IPS DF 6.9 (cell line): ENCODE results near the gene SLC29A1.
"Not testable (repeated sequence)": the region's sequence is repeated elsewhere in the genome, so short reads cannot be mapped to it uniquely, and the experiment has no call there.

Experiments
- DNase-seq: peaks from one replicate; pipeline ENCODE4 v3.0.0-alpha.2; 2013; ENCODE audit warnings: low read depth, low spot score
- H3K27ac ChIP-seq: one replicate; pipeline ENCODE4 v1.5.1; 2013; ENCODE audit warnings: low read length, control low read depth
- H3K27me3 ChIP-seq: 2 replicates; pipeline ENCODE4 v1.6.1; 2013; ENCODE audit warnings: mild to moderate bottlenecking, low read length; ENCODE audit not compliant: control insufficient read depth, insufficient read depth
- H3K36me3 ChIP-seq: 2 replicates; pipeline ENCODE4 v1.6.1; 2013; ENCODE audit warnings: low read length; ENCODE audit not compliant: control insufficient read depth, insufficient read depth
- H3K4me1 ChIP-seq: 2 replicates; pipeline ENCODE4 v1.6.1; 2013; ENCODE audit warnings: low read length; ENCODE audit not compliant: control insufficient read depth, insufficient read depth
- H3K4me3 ChIP-seq: 2 replicates; pipeline ENCODE4 v1.5.1; 2013; ENCODE audit warnings: mild to moderate bottlenecking, low read length
- H3K9me3 ChIP-seq: 2 replicates; pipeline ENCODE4 v1.6.1; 2013; ENCODE audit warnings: low read length, inconsistent platforms; ENCODE audit not compliant: control insufficient read depth, insufficient read depth
- WGBS: extraction: QIAGEN DNeasy Blood & Tissue Kit; methylation state at CpG from one replicate; pipeline ENCODE4 v1.1.7; 2013; ENCODE audit warnings: mixed read lengths, missing lambda C conversion rate; ENCODE audit not compliant: insufficient read length, insufficient coverage; 5-methylcytosine and 5-hydroxymethylcytosine counted together

The SLC29A1 gene

GRCh38 chr6:44181784-44182183 lies 41.6 kb upstream of the SLC29A1 start:
- not testable (repeated sequence) for H3K27ac ChIP-seq, DNase-seq, H3K4me1 ChIP-seq, H3K36me3 ChIP-seq, H3K27me3 ChIP-seq, H3K4me3 ChIP-seq, H3K9me3 ChIP-seq

DNA sequence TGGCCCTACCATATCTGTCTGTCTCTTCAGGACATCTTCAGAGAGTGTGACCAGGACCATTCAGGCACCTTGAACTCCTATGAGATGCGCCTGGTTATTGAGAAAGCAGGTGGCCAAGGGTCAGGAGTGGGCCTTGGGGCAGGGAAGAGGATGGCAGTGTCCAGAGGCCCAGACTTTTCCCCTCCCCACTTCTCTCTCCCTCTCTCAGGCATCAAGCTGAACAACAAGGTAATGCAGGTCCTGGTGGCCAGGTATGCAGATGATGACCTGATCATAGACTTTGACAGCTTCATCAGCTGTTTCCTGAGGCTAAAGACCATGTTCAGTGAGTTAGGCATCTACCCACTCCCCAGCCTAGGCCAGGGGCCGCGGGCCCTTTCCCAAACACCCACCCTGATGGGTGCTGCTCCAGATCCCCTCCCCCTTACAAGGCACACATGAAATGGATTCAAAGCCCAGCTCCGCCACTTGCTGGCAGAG lies 40.4 kb upstream of the SLC29A1 start:
- no peak overlapping the region for H3K27ac ChIP-seq
- DNase-seq: no peak
- H3K36me3 ChIP-seq: no peaks in the 10 kb centered on the region; the same call in 1 of the 2 replicates
- no peaks in the 10 kb centered on the region for H3K9me3 ChIP-seq
- H3K27me3 ChIP-seq: no peaks in the 10 kb centered on the region
- no CpG with 5 or more reads among the region's 4 CpGs for WGBS
- H3K4me3 ChIP-seq: no peak overlapping the region
- H3K4me1 ChIP-seq: peaks cover 3% of the 10 kb centered on the region; the same call in 1 of the 2 replicates

DNA sequence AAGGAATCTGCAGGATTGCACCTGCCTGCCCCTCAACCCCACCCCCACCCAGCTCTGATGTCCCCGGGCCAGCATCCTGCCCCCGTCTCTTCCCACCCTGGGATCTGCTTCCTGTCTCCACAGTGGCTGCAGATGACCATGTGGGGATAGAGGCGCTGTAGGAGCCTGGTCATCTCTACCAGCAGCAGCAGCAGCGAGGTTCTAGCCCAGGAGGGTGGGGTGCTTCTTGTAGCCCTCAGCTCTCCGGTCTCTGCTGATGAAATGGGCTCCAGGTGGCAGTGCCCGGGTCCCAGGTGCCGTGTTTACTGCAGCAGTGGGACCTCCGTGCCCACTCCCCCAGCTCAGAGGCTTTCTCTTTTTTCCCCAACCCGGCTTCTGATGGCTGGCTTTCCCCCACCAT lies 39.6 kb upstream of the SLC29A1 start:
- H3K9me3 ChIP-seq: no peaks in the 10 kb centered on the region
- H3K4me1 ChIP-seq: peaks cover 3% of the 10 kb centered on the region; the same call in 1 of the 2 replicates
- no peak overlapping the region for H3K27ac ChIP-seq
- DNase-seq: no peak
- WGBS: no CpG with 5 or more reads among the region's 9 CpGs
- H3K4me3 ChIP-seq: no peak overlapping the region
- H3K36me3 ChIP-seq: no peaks in the 10 kb centered on the region; the same call in 1 of the 2 replicates
- H3K27me3 ChIP-seq: no peaks in the 10 kb centered on the region

- DNase-seq: not testable (repeated sequence)
- no CpG with 5 or more reads among the region's 7 CpGs for WGBS
These were observed 38.0 kb upstream of the SLC29A1 start for GRCh38 chr6:44185356-44185755.

GRCh38 chr6:44185953-44186634 lies 37.3 kb upstream of the SLC29A1 start:
- Histone ChIP-seq H3K27me3 (no peaks in the 10 kb centered on the region), H3K4me3 (no peak overlapping the region), H3K4me1 (peaks cover 3% of the 10 kb centered on the region; the same call in 1 of the 2 replicates), H3K9me3 (no peaks in the 10 kb centered on the region), H3K27ac (no peak overlapping the region), H3K36me3 (no peaks in the 10 kb centered on the region)
- no CpG with 5 or more reads among the region's 9 CpGs for WGBS
- no peak for DNase-seq

More at GRCh38 chr6:44185356-44185755, 38.0 kb upstream of the SLC29A1 start:
- H3K36me3 ChIP-seq, H3K9me3 ChIP-seq, H3K4me1 ChIP-seq, H3K4me3 ChIP-seq, H3K27ac ChIP-seq, H3K27me3 ChIP-seq: not testable (repeated sequence)

DNA sequence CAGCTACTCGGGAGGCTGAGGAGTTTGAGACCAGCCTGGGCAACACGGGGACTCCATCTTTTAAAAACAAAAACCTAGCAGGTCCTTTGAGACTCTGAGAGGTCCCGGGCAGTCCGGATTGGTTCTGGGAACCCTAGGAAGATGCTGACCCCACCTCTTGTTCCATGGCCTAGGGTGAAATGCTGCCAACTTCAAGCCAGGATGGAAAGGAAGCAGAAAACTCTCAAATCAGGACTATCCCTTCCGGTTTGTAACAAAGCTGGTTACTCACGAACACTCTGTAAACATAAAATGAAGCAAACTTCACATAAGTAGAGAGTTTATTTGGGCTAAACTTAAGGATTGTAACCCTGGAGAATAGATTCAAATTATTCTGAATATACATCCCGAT lies 36.8 kb upstream of the SLC29A1 start:
- Histone ChIP-seq H3K4me3 (no peak overlapping the region), H3K9me3 (no peaks in the 10 kb centered on the region), H3K4me1 (peaks cover 3% of the 10 kb centered on the region; the same call in 1 of the 2 replicates), H3K27me3 (no peaks in the 10 kb centered on the region), H3K27ac (no peak overlapping the region), H3K36me3 (no peaks in the 10 kb centered on the region)
- no CpG with 5 or more reads among the region's 7 CpGs for WGBS
- no peak for DNase-seq

GRCh38 chr6:44188819-44189218 lies 34.6 kb upstream of the SLC29A1 start:
- no peak for DNase-seq
- Histone ChIP-seq H3K4me3 (no peak overlapping the region), H3K4me1 (peaks cover 3% of the 10 kb centered on the region; the same call in 1 of the 2 replicates), H3K27me3 (no peaks in the 10 kb centered on the region), H3K9me3 (no peaks in the 10 kb centered on the region), H3K27ac (no peak overlapping the region), H3K36me3 (no peaks in the 10 kb centered on the region)
- WGBS: no CpG with 5 or more reads among the region's 2 CpGs

- no peak overlapping the region for H3K27ac ChIP-seq
- H3K9me3 ChIP-seq: no peaks in the 10 kb centered on the region
- no peak for DNase-seq
- H3K4me3 ChIP-seq: no peak overlapping the region
- no peaks in the 10 kb centered on the region for H3K36me3 ChIP-seq
- no peaks in the 10 kb centered on the region for H3K27me3 ChIP-seq
- 0 out of 2 replicates have a peak, but pooled peaks cover 2% of the 10 kb centered on the region for H3K4me1 ChIP-seq
- WGBS: no CpG with 5 or more reads among the region's 2 CpGs
These were observed 34.1 kb upstream of the SLC29A1 start for GRCh38 chr6:44189257-44189656.

GRCh38 chr6:44190715-44191114 lies 32.7 kb upstream of the SLC29A1 start:
- Histone ChIP-seq H3K27me3 (no peaks in the 10 kb centered on the region), H3K36me3 (no peaks in the 10 kb centered on the region), H3K9me3 (no peaks in the 10 kb centered on the region), H3K4me3 (no peak overlapping the region), H3K4me1 (0 out of 2 replicates have a peak, but pooled peaks cover 2% of the 10 kb centered on the region), H3K27ac (no peak overlapping the region)
- no CpG with 5 or more reads among the region's 2 CpGs for WGBS
- DNase-seq: no peak

GRCh38 chr6:44192428-44193041 lies 30.9 kb upstream of the SLC29A1 start:
- H3K27me3 ChIP-seq: no peaks in the 10 kb centered on the region
- no peaks in the 10 kb centered on the region for H3K4me1 ChIP-seq
- no peak for DNase-seq
- H3K9me3 ChIP-seq: no peaks in the 10 kb centered on the region
- no peak overlapping the region for H3K27ac ChIP-seq
- H3K36me3 ChIP-seq: no peaks in the 10 kb centered on the region
- H3K4me3 ChIP-seq: no peak overlapping the region
- no CpG with 5 or more reads among the region's 10 CpGs for WGBS
